HG02763 (cell line): Measurements from ENCODE around the gene LRRC42.

Source experiments
- ATAC-seq: cut with Tn5 transposase; IDR thresholded peaks from one replicate; pipeline ENCODE4 v1.9.1; 2021; ENCODE audit warnings: mild to moderate bottlenecking, moderate library complexity; ENCODE audit not compliant: unreplicated experiment

The LRRC42 gene

GRCh38 chr1:53942127-53942957 lies 3.8 kb upstream of the LRRC42 start:
- no peak for ATAC-seq

- ATAC-seq: no peak
Observed at GRCh38 chr1:53943090-53943489, 3.1 kb upstream of the LRRC42 start.

- ATAC-seq: no peak
Observed at GRCh38 chr1:53943490-53944043, 2.6 kb upstream of the LRRC42 start.

- no peak for ATAC-seq
Observed at GRCh38 chr1:53944469-53945182, 1.5 kb upstream of the LRRC42 start.

- no peak for ATAC-seq
Observed at GRCh38 chr1:53945183-53945432, 1.0 kb upstream of the LRRC42 start.

GRCh38 chr1:53945433-53946251 lies 508 bp upstream of the LRRC42 start, which contains the start of gene IFT25:
Gene IFT25, minus strand, starts transcription at chr1:53945699. Its CDS starts 5,617 bp downstream, at chr1:53940082.
- peak; percentile 70 for ATAC-seq

- ATAC-seq: no peak
Observed at GRCh38 chr1:53947172-53947907, 1.2 kb downstream of the LRRC42 start.

GRCh38 chr1:53948291-53948690 lies 2.1 kb downstream of the LRRC42 start:
- ATAC-seq: no peak

- no peak for ATAC-seq
Observed at GRCh38 chr1:53949023-53949990, 3.2 kb downstream of the LRRC42 start.

GRCh38 chr1:53951697-53952096 lies 5.5 kb downstream of the LRRC42 start:
- no peak for ATAC-seq

GRCh38 chr1:53954128-53954527 lies 8.0 kb downstream of the LRRC42 start:
- no peak for ATAC-seq

GRCh38 chr1:53956308-53957168 lies 10.4 kb downstream of the LRRC42 start:
- ATAC-seq: no peak

GRCh38 chr1:53957194-53957818 lies 11.2 kb downstream of the LRRC42 start:
- no peak for ATAC-seq

GRCh38 chr1:53959664-53960250 lies 13.6 kb downstream of the LRRC42 start:
- no peak for ATAC-seq

GRCh38 chr1:53962395-53962794 lies 16.2 kb downstream of the LRRC42 start:
- ATAC-seq: no peak

- ATAC-seq: no peak
Observed at GRCh38 chr1:53963460-53963859, 17.3 kb downstream of the LRRC42 start.

- no peak for ATAC-seq
Observed at GRCh38 chr1:53964109-53964508, 18.0 kb downstream of the LRRC42 start.

- no peak for ATAC-seq
Observed at GRCh38 chr1:53966794-53967193, 20.6 kb downstream of the LRRC42 start.
